ENCODE measurements around the gene DPP6.
"Not testable (repeated sequence)": the region's sequence is repeated elsewhere in the genome, so short reads cannot be mapped to it uniquely, and the experiment has no call there.

DPP6 gene

GRCh38 chr7:154051643-154052529 lies at the start of gene DPP6:
Gene DPP6, plus strand, starts transcription at chr7:154052398.
- not testable (repeated sequence) for DNase-seq

DNA sequence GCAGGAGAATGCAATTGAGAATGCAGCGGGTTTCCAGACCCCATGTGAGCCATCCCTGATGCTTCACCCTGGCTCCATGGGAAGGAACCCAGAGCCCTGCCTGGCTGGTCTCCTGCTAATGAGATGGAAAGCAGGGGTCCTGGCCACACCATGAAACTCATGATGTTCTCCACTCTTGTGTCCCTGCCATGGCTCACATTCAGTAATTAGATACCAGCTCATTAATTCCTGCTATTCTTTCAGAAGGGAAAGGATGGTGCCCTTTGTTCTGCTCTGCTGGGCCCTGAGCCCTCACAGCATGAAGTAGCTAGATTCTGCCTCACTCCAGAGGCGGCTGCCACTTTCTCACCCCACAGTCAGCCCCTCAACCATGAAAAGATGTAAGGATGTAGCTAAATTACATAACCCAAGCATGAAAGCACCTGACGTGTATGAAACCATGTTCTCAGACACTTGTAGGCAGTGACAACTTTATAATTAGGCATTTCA lies 42.7 kb upstream of the DPP6 start:
- DNase-seq: not testable (repeated sequence)

DNA sequence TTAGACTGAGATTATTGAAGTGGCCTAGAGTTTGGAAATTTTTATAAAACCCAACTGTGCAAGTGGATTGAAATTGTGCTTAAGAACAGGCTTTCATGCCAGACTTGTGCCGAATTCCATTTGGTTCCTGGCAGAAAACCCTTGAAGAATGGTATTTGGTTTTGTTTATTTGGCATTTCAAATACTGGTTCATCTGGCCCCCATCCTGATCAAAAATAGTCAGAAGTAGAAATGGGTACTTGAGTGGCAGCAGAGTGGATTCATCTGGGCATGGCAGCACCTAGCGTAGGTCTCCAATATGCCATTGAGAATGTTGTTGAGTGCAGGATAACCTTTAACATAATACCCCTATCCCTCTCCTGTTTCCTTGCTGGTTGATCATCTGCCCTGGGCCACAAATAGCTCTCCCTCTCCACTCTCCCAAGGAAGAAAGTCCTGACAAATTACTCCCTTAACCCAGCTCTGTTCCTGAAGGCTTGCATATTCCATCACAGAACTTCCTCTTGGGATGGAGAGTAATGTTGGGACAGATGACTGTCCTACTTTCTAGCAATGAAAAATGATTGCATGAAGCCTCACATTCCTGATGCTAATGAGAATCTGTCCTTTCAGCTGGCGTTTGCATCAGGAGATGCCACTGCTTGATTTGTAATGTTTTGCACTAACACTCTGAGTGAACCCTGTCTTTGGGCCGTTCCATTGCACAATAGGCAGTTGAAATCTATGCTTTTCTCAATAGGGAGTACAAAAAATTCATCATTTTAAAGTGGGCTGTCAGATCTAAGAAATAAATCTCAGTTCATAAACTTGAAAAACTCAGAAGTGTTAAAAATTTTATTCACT lies 41.3 kb upstream of the DPP6 start:
- DNase-seq: not testable (repeated sequence)

- DNase-seq: not testable (repeated sequence)
Measured at GRCh38 chr7:154012800-154013199, 39.4 kb upstream of the DPP6 start.

DNA sequence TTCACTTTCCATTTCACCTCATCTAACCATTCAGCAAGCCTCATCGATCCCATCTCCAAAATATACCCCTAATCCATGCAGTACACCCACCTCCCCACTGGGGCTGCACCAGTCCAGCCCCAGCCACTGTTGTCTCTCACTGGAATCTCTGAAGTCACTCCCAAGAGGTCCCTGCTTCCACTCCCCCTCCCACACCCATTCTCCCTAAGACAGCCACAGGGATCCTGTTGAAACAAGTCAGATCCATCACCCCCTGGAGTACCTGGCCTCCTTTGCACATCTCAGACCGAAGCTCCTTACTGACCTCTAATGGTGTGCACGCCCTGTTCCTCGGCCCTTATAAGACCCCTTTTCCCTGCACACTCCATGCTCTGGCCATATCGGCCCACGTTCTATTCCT lies 36.6 kb upstream of the DPP6 start:
- DNase-seq: not testable (repeated sequence)

DNA sequence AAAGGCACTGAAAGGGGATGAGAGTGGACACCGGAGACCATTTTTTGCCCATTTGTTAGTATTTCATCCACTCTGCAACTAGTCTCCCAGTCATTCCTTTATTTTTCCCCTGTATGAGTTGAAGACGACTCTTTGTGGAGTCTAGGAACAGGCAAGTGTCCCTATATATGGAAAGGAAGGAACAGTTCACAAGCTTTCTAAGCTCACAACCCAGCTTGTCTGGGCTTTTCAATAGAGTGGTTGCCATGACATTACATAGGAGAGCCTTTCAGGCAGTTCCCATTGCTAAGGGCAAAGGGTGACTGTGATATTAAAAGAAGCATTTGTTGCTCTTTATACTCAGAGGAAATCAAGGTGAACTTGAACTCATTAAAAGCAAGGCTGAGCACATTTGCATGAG lies 33.8 kb upstream of the DPP6 start:
- DNase-seq: not testable (repeated sequence)

DNA sequence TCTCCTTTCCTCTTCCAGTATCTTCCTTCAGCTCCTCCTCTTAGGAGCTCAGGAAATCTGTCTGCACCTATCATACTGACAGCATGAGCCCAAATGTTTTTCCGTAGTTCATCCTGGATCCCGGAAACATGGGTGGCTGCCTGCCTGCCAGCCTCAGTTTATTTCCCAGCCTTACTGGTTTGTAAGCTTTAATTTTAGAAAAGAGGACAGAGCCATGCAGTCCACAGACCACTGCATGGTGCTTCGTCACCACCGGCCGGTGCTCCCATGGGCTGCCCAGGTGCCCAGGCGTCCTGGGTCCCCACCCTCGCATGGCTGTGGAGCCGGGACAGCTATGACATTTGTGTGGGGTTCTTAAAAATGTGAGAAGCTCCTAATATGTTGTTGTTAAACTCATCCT lies 24.4 kb upstream of the DPP6 start:
- DNase-seq: not testable (repeated sequence)

GRCh38 chr7:154030476-154031080 lies 21.6 kb upstream of the DPP6 start:
- not testable (repeated sequence) for DNase-seq

DNA sequence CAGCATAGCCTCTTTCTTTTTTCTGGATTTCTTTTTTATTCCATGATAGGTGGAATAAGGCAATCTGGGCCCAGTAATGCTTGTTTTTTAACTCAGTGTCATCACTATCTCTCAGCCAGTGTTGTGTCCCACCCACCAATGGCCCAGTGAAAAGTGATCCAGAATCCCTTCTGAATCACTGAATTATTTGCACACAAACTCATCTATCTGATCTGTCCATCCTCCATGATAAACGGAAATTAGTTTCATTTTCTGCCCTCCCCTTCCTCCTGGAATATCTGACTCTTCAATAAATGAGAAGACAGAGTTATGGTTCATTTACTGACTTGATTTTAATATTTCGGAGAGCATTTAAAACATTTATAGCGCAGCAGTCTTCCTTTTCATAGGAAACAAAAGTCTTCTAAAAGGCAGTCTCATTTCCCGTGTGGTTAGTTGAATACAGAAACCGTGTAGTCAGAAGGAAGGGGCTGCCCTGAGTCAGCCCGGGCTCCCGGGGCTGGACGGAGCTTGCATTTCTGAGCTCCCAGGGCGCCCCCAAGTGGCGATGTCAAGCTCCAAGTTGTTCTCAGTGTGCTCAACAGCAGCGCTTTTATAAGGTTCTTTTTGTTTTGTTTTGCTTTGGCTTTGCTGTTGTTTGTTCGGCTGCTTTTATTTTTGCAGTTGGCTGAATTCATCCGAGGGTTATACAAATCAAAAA lies 12.6 kb upstream of the DPP6 start:
- not testable (repeated sequence) for DNase-seq

- DNase-seq: not testable (repeated sequence)
Measured at GRCh38 chr7:154050394-154050793, 1.8 kb upstream of the DPP6 start.

GRCh38 chr7:154051006-154051642 lies 1.1 kb upstream of the DPP6 start:
- DNase-seq: not testable (repeated sequence)

- not testable (repeated sequence) for DNase-seq
Measured at GRCh38 chr7:154052530-154053252, 493 bp downstream of the DPP6 start.

DNA sequence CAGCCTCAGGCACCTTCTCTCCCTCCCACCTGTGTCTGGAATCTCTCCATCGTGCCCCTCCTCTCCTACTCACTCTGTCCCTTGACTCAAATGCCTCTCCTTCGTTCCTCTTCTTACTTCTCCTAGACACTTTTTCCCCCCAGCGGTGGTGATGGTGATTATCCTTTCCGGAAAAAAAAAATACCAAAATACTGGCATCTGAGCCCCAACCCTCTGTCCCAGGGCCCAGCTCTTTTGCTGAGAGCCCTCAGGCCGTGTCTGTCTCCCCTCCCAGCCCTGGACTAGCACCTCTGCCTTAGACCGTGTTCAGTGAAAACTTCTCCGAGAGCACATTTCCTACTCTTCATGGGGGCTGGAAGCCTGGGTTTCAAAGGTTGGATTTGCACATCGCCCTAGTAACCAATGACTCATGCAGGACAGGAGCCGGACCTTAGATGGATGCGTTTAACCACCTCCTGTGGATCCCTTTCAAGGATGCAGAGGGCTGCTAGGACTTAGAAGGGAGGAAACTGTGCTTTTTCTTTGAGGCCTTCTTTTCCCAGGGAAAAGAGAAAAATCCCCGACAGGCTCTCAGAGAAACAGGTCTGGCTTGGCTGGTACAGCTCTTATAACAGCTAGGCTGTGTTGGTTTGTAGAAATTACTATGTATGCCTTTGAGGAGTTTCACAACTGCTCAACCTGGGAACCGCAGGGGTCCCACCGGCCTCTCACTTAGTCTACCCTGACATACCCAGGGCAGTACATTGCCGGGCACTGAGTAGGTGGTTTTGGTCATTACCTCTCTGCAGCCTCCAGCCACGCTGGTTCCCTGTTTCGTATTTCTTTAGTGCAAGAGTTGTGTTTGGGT lies 1.5 kb downstream of the DPP6 start:
- not testable (repeated sequence) for DNase-seq

- DNase-seq: not testable (repeated sequence)
Measured at GRCh38 chr7:154054664-154055063, 2.5 kb downstream of the DPP6 start.

GRCh38 chr7:154055491-154056106 lies 3.4 kb downstream of the DPP6 start:
- not testable (repeated sequence) for DNase-seq

DNA sequence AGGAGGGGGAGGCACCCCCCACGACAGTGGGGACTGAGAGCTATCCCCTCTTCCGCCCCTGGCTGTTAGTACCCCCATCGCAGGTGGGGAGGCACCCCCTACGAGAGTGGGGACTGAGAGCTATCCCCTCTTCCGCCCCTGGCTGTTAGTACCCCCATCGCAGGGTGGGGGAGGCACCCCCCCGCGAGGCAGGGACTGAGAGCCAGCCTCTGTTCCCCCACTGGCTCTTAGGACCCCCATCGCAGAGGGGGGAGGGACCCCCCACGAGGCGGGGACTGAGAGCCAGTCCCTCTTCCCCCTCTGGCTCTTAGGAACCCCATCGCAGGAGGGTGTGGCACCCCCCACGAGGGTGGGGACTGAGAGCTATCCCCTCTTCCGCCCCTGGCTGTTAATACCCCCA lies 6.6 kb downstream of the DPP6 start:
- not testable (repeated sequence) for DNase-seq

GRCh38 chr7:154060551-154060950 lies 8.4 kb downstream of the DPP6 start:
- not testable (repeated sequence) for DNase-seq

DNA sequence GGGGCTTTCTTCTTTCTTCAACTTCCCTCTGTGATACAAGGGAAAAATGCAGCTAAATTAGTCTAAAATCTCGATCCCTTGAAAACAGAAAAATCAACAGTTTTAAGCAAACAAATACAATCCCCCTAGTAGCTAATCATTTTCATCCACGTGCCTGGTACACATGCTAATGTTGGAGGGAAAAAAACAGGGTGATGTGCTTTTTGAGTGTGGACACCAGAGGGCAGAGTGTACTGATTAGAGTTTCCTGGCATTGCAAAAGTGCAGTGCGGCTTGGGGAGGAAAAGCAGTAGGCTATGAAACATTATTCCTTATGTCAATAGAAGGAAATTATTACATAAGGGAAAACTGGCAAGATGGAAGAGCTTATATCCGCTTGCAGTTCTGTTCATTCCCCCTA lies 19.6 kb downstream of the DPP6 start:
- not testable (repeated sequence) for DNase-seq

GRCh38 chr7:154072395-154073181 lies 20.4 kb downstream of the DPP6 start:
- DNase-seq: not testable (repeated sequence)

Measured in GOT3 (cell line).